Mesothelial cell of epicardium (in vitro differentiated cells): ENCODE data around the gene ZNF394. TPM values are rescaled to one million over a fixed set of nuclear protein-coding genes. Genes with fewer than 3 reads are reported as not detected.

Experiments
- DNase-seq, 2 experiments: peaks; one replicate each; pipeline ENCODE4 v3.0.0; 2021; ENCODE audit warnings: low spot score in 2 of 2; ENCODE audit not compliant: unreplicated experiment in 2 of 2
- H3K27ac Mint-ChIP-seq: 2 replicates; pipeline ENCODE4 v1.8.0; 2021; ENCODE audit warnings: mixed read lengths
- H3K27me3 Mint-ChIP-seq: 2 replicates; pipeline ENCODE4 v1.8.0; 2021; ENCODE audit warnings: low read depth, mixed read lengths
- H3K36me3 Mint-ChIP-seq: 2 replicates; pipeline ENCODE4 v1.8.0; 2021; ENCODE audit warnings: mixed read lengths
- H3K4me1 Mint-ChIP-seq: 2 replicates; pipeline ENCODE4 v1.8.0; 2021; ENCODE audit warnings: mixed read lengths
- H3K4me3 Mint-ChIP-seq: 2 replicates; pipeline ENCODE4 v1.8.0; 2021; ENCODE audit warnings: mild to moderate bottlenecking, moderate library complexity, mixed read lengths
- H3K9me3 Mint-ChIP-seq: 2 replicates; pipeline ENCODE4 v1.8.0; 2021; ENCODE audit warnings: mixed read lengths
- total RNA-seq: library from RNA; stranded (reverse); gene quantifications from 3 replicates; pipeline ENCODE4 v1.2.1, GENCODE V29; 2021
- TF ChIP-seq, protein P1 (sequence below): fragments of 200-600 bp; sonication (generic); IDR thresholded peaks from one replicate; pipeline ENCODE4 v1.5.0; 2021; ENCODE audit warnings: antibody characterized with exemption; ENCODE audit not compliant: unreplicated experiment

The ZNF394 gene
- total RNA-seq, 1 donor from 2014 or later: 30.1 TPM

- no peak overlapping the region for H3K27ac Mint-ChIP-seq
- TF ChIP-seq, protein P1, sequence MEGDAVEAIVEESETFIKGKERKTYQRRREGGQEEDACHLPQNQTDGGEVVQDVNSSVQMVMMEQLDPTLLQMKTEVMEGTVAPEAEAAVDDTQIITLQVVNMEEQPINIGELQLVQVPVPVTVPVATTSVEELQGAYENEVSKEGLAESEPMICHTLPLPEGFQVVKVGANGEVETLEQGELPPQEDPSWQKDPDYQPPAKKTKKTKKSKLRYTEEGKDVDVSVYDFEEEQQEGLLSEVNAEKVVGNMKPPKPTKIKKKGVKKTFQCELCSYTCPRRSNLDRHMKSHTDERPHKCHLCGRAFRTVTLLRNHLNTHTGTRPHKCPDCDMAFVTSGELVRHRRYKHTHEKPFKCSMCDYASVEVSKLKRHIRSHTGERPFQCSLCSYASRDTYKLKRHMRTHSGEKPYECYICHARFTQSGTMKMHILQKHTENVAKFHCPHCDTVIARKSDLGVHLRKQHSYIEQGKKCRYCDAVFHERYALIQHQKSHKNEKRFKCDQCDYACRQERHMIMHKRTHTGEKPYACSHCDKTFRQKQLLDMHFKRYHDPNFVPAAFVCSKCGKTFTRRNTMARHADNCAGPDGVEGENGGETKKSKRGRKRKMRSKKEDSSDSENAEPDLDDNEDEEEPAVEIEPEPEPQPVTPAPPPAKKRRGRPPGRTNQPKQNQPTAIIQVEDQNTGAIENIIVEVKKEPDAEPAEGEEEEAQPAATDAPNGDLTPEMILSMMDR: no peak
- no peak for DNase-seq
- no peaks in the 10 kb centered on the region for H3K27me3 Mint-ChIP-seq
- H3K4me1 Mint-ChIP-seq: no peaks in the 10 kb centered on the region
- peaks cover 16% of the 10 kb centered on the region for H3K9me3 Mint-ChIP-seq
- no peak overlapping the region for H3K4me3 Mint-ChIP-seq
- H3K36me3 Mint-ChIP-seq: peaks cover 44% of the 10 kb centered on the region
These were observed 10.8 kb downstream of the ZNF394 start for GRCh38 chr7:99489235-99489634.

DNA sequence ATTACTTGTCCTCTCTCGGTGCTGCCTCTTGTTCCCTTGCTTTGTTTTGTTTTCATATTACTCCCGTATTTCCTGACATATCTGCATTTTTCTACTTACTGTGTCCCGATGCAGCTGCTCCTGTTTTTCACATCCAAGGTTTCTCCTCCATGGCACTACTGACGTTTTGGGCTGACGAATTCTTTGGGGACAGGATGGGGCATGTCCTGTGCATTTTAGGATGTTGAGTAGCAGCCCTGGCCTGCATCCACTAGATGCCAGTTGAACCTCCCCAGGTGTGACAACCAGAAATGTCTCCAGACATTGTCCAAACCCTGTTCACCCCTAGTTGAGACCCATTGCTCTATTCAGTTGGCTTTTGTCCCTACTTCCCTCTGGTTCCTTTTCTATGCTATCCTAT, 15.0 kb downstream of the ZNF394 start:
- Mint-ChIP-seq H3K27ac (no peak overlapping the region), H3K27me3 (no peaks in the 10 kb centered on the region), H3K4me1 (no peaks in the 10 kb centered on the region), H3K9me3 (peaks cover 4% of the 10 kb centered on the region), H3K4me3 (no peak overlapping the region), H3K36me3 (peaks cover 24% of the 10 kb centered on the region)
- DNase-seq: no peak
- TF ChIP-seq, protein P1: no peak

GRCh38 chr7:99478464-99479440, 21.3 kb downstream of the ZNF394 start:
- DNase-seq: no peak

DNA sequence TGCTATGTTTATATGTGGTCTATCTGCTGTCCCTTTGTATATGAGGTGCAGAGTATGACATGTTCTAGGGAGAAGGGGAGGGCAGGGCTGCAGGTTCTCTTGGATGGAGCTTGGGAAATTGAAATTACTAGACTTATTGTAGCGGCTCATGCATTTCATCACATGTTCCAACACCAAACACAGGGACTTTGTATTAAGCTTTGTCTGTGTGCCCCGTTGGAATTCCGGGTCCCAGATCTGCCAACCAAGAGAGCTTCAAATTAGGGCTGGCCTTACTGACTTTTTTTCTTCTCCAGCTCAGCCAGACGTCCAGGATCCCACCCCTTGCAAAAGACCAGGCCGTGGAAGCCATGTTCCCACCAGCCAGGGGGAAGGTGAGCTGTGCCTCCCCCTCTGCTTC, 24.0 kb downstream of the ZNF394 start:
- Mint-ChIP-seq H3K27me3 (peaks cover 1% of the 10 kb centered on the region), H3K27ac (no peak overlapping the region), H3K36me3 (peaks cover 9% of the 10 kb centered on the region), H3K9me3 (no peaks in the 10 kb centered on the region), H3K4me3 (no peak overlapping the region), H3K4me1 (peaks cover 9% of the 10 kb centered on the region)
- DNase-seq: no peak
- TF ChIP-seq, protein P1: no peak

More at GRCh38 chr7:99478464-99479440, 21.3 kb downstream of the ZNF394 start:
- no peaks in the 10 kb centered on the region for H3K27me3 Mint-ChIP-seq
- no peak overlapping the region for H3K27ac Mint-ChIP-seq
- TF ChIP-seq, protein P1: no peak
- H3K36me3 Mint-ChIP-seq: peaks cover 15% of the 10 kb centered on the region
- no peak overlapping the region for H3K4me3 Mint-ChIP-seq
- H3K9me3 Mint-ChIP-seq: no peaks in the 10 kb centered on the region
- no peaks in the 10 kb centered on the region for H3K4me1 Mint-ChIP-seq

GRCh38 chr7:99473315-99473596, 26.8 kb downstream of the ZNF394 start:
- DNase-seq: no peak
- Mint-ChIP-seq H3K27ac (peak overlapping the region; percentile 95), H3K4me3 (peak overlapping the region; percentile 91), H3K4me1 (peaks cover 9% of the 10 kb centered on the region), H3K27me3 (peaks cover 17% of the 10 kb centered on the region), H3K9me3 (no peaks in the 10 kb centered on the region), H3K36me3 (peaks cover 9% of the 10 kb centered on the region)
- TF ChIP-seq, protein P1: no peak
